GM18951 (cell line): ENCODE data around the gene ITGBL1.

Source experiments
- POLR2A ChIP-seq: IDR thresholded peaks from 4 replicates; pipeline ENCODE4 v1.6.1; 2011; ENCODE audit warnings: mild to moderate bottlenecking; ENCODE audit not compliant: insufficient read length, insufficient read depth; ENCODE audit errors: extremely low read depth
- in situ Hi-C: fragments of 300-500 bp; cut with MboI; formaldehyde crosslinking; loops from one replicate; pipeline ENCODE4 v1.12.0; 2022; ENCODE audit warnings: low sequenced_read_pairs, mixed read lengths, inconsistent platforms; ENCODE audit not compliant: unreplicated experiment

The ITGBL1 gene

GRCh38 chr13:101697745-101698144 lies 245.3 kb downstream of the ITGBL1 start:
- in situ Hi-C loops, result no loop called here
- TF ChIP-seq POLR2A, result no peak

- in situ Hi-C loops, result no loop called here
These were observed 245.9 kb downstream of the ITGBL1 start for GRCh38 chr13:101698400-101698799.

GRCh38 chr13:101700598-101700997 lies 248.1 kb downstream of the ITGBL1 start:
- in situ Hi-C loops, result no loop called here
- TF ChIP-seq POLR2A, result no peak

More at GRCh38 chr13:101698400-101698799, 245.9 kb downstream of the ITGBL1 start:
- no peak for TF ChIP-seq POLR2A

GRCh38 chr13:101703081-101703480 lies 250.6 kb downstream of the ITGBL1 start:
- no peak for TF ChIP-seq POLR2A
- in situ Hi-C loops, result no loop called here

DNA sequence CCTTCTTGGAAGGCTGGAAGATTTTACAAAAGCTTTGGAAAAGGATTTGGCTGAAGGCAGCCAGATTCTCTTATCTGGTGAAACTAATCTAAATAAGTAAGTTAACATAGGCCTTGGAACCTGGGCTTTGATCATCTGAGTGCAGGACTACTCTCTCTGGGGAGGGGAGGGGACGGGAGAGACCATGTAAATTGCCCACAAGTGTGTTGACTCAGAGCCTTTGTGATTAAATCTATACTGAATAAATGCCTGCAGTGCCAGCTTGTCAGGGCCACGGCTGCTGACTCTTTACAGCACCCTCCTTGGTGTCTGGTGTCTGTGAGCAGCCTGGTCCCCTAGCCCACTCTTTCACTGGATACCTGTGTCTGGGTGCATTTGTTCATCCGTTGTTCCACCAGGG lies 251.4 kb downstream of the ITGBL1 start:
- in situ Hi-C loops, result no loop called here
- no peak for TF ChIP-seq POLR2A

DNA sequence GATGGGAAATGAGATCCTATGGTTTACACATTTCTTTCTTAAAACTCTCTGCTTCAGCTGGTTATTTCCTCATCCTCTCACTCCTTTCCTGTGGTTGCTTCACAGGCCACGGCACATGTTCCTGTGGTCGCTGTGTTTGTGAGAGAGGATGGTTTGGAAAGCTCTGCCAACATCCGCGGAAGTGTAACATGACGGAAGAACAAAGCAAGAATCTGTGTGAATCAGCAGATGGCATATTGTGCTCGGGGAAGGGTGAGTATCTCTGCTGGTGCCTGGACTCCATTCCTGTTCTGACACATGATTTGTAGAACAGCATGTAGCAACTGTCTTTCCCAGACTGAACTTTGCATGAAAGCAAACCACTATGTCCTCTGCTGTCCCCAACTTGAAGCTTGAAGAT lies 254.2 kb downstream of the ITGBL1 start:
- in situ Hi-C loops, result no loop called here
- TF ChIP-seq POLR2A, result no peak

- in situ Hi-C loops, result no loop called here
- no peak for TF ChIP-seq POLR2A
These were observed 255.2 kb downstream of the ITGBL1 start for GRCh38 chr13:101707659-101708058.

GRCh38 chr13:101708115-101708514 lies 255.6 kb downstream of the ITGBL1 start:
- in situ Hi-C loops, result no loop called here
- TF ChIP-seq POLR2A, result no peak

- in situ Hi-C loops, result no loop called here
- no peak for TF ChIP-seq POLR2A
These were observed 257.5 kb downstream of the ITGBL1 start for GRCh38 chr13:101709952-101710351.

GRCh38 chr13:101711307-101712025 lies 259.0 kb downstream of the ITGBL1 start:
- TF ChIP-seq POLR2A, result no peak
- in situ Hi-C loops, result no loop called here

GRCh38 chr13:101712026-101712348 lies 259.5 kb downstream of the ITGBL1 start:
- in situ Hi-C loops, result no loop called here
- TF ChIP-seq POLR2A, result no peak

DNA sequence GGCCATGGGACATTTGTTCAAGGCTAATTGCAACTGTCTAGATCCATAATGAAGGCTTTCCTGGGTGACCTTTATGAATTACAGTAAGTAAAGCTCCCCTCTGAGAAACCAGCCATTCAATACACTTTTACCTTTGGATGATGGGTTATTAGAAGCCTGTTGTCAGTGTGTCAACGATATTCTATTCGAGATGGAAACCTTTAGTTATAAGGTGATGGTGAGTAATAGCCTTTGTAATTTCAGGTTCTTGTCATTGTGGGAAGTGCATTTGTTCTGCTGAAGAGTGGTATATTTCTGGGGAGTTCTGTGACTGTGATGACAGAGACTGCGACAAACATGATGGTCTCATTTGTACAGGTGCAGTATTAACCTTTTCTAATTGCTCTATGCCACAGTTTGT lies 261.7 kb downstream of the ITGBL1 start:
- no peak for TF ChIP-seq POLR2A
- in situ Hi-C loops, result no loop called here

- in situ Hi-C loops, result no loop called here
- no peak for TF ChIP-seq POLR2A
These were observed 264.9 kb downstream of the ITGBL1 start for GRCh38 chr13:101717353-101717752.

DNA sequence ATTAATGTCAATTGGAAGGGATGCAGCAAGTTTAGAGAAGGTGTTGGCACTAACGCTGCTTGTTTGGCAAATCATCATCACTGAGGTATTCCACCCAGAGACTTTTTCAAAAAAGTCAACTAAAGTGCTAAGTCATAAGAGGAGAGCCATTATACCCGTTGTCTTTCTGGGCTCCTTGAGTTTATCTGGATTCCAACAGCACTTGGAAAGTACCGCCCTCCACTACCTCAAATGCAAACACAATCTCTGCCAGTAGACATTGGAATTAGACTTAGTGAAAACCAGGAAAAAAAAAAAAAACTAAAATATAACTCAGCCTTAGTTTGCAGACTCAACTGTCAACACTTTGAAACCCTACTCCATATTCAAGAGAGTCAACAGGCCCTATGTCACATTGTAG lies 266.0 kb downstream of the ITGBL1 start:
- no peak for TF ChIP-seq POLR2A
- in situ Hi-C loops, result no loop called here

GRCh38 chr13:101726681-101727080 lies 274.2 kb downstream of the ITGBL1 start:
- in situ Hi-C loops, result no loop called here
- TF ChIP-seq POLR2A, result no peak
